GM18873 (cell line): ENCODE measurements around the gene GCDH.

Source experiments
- ATAC-seq: cut with Tn5 transposase; IDR thresholded peaks from one replicate; pipeline ENCODE4 v1.9.1; 2021; ENCODE audit warnings: mild to moderate bottlenecking, moderate library complexity, moderate number of reproducible peaks; ENCODE audit not compliant: unreplicated experiment, low FRiP score

The GCDH gene

GRCh38 chr19:12937927-12938778 is 47.2 kb downstream of the GCDH start, which contains the start of gene CALR:
TSS of gene CALR (plus strand) at chr19:12938609. CDS start at chr19:12938680, 71 bp downstream.
- peak; percentile 67 for ATAC-seq

DNA sequence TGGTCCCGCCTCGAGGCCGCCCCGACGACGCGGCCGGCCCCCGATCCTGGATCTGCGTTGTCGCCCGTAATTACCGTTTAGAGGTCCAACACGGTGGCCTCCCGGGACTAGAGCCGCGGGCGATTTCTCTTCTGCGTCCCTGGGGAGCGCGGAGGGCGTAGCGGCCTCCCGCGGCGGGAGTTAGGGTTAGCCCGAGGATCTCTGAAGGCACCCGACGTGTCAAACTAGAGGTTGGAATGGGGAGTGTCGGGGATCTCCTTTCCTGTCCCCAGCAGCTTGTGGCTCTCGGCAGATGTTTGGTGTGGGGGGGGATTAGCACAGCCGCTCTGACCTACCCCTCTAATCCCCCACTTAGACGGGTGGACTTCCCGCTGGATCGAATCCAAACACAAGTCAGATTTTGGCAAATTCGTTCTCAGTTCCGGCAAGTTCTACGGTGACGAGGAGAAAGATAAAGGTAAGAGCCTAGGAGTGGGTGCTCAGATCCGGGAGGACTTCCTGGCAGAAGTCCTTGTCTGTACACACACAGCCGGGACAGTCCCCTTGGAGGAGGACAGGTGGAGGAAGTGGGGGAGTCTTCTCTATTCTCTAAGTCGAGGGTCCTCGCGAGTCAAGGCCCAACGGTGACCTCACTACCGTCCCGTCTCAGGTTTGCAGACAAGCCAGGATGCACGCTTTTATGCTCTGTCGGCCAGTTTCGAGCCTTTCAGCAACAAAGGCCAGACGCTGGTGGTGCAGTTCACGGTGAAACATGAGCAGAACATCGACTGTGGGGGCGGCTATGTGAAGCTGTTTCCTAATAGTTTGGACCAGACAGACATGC is 48.0 kb downstream of the GCDH start:
- ATAC-seq = peak; percentile 10

GRCh38 chr19:12939975-12940423 is 49.0 kb downstream of the GCDH start:
- ATAC-seq = no peak

- no peak for ATAC-seq
Observed at GRCh38 chr19:12940897-12941296, 49.9 kb downstream of the GCDH start.

- no peak for ATAC-seq
Observed at GRCh38 chr19:12943437-12944044, 52.6 kb downstream of the GCDH start.

DNA sequence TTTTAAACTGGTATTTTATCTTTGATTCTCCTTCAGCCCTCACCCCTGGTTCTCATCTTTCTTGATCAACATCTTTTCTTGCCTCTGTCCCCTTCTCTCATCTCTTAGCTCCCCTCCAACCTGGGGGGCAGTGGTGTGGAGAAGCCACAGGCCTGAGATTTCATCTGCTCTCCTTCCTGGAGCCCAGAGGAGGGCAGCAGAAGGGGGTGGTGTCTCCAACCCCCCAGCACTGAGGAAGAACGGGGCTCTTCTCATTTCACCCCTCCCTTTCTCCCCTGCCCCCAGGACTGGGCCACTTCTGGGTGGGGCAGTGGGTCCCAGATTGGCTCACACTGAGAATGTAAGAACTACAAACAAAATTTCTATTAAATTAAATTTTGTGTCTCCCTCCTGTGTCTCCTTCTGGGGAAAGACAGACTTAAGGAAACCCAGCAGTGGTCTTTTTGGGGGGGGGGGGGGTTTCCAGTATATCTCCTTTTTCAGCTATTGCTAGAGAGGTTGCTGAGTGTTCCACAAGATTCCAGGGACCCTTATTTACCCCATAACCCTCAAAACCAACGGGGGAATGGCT is 53.2 kb downstream of the GCDH start:
- ATAC-seq = no peak

DNA sequence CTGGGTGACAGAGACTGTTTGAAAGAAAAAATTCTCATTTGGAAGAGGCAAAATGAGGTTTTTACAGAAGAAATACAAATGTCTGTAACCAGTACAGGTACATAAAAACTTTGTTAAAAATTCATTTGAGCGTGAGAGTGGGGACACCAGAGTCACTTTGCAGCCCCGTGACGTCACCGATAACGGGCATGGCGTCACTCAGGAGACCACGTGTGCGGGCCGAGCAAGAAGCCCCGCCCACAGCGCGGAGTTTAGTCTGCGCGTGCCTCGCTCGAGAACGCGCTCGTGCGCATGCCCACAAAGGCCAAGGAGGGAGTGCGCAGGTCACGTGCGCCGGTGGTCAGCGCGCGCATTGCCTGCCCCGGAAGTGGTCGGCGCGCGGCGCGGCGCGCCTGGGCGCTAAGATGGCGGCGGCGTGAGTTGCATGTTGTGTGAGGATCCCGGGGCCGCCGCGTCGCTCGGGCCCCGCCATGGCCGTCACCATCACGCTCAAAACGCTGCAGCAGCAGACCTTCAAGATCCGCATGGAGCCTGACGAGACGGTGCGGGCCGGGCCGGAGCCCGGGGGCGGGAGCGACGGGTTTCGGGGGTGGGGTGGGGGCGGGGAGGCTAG is 54.6 kb downstream of the GCDH start, which contains the start of gene RAD23A:
TSS of gene RAD23A (plus strand) at position 384 of the 613 bp plus-strand sequence. CDS start at position 471, 87 bp downstream.
- peak; percentile 77 for ATAC-seq

DNA sequence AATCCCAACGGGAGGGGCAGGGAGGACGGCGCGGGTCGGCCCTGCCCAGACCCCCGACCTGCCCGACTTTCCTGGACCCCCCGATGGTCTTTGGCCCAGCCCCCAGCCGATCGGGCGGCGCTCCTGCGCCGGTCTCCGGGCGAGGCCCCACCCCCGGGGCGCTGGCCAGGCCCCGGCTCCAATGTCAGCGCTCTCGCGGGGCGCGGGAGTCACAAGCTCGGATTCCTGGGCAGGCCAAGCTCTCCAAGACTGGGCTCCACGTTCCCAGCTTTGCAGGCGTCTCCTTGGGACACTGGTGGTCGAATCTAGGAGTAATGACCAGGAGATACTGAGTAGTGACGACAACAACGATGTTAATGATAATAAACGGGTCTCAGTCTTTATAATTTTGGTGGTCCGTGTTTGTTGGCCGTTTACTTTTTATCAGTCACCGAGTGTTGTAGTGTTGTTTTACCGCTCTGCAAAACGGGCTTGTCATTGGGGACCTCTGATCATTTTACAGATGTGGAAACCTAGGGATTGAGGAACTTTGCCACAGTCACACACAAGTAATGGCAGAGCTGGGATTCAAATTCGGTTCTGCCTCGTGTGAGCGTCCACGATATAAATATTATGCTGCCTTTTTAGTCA is 55.2 kb downstream of the GCDH start:
- ATAC-seq = peak; percentile 20

DNA sequence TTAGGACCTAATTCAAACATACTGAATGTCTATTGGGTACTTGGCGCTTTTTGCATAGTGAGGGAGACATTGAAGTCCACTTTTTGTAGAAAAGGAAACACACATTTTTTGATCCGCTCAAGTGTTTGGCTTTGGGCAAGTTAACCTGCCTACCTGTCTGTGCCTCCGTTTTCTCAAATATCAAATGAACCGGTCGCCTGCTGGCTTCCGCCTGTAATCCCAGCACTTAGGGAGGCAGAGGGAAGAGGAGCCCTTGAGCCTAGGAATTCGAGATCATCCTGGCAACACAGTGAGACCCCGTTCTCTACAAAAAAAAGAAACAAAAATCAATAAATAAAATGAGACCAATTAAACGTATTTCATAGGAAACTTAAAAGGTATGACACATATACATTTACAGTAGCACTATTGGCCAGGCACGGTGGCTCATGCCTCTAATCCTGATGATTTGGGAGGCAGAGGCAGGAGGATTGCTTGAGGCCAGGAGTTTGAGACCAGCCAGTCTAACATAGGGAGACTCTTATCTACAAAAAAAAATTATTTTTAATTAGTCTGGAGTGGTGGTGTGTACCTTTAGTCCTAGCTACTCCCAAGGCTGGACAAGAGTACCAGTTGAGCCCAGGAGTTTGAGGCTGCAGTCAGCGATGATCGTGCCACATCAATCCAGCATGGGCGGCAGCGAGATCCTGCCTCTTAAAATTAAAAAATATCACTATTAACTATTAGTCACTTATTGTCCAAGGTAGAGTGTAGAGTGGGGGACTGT is 56.0 kb downstream of the GCDH start:
- ATAC-seq = no peak

GRCh38 chr19:12947702-12948611 is 57.0 kb downstream of the GCDH start:
- no peak for ATAC-seq

DNA sequence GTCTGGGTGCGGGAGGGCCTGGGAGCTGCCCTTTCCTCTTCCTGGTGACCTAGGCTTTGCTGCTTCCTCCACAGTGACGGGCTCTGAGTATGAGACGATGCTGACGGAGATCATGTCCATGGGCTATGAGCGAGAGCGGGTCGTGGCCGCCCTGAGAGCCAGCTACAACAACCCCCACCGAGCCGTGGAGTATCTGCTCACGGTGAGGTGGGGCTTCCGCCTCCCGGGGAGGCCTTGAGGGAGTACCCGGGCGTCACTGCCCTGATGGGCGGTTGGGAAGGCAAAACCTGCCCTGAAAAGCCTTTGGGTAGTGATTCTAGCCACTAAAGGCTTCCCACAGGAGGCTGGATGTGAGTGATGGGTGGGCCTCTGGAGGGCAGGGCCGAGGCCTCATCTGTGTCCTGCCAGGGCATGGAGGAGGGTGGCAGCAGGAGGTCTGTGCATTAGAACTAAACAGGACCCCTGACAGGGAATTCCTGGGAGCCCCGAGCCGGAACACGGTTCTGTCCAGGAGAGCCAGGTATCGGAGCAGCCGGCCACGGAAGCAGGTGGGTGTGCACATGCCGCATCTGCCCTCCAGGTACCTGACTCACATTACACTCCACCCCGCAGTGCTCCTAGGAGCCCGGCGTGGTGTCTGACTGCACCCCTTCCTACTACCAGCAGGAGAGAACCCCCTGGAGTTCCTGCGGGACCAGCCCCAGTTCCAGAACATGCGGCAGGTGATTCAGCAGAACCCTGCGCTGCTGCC is 57.8 kb downstream of the GCDH start:
- ATAC-seq = no peak
